Panc1 (cell line): ENCODE results near the gene STK16. TPM values are rescaled to one million over a fixed set of nuclear protein-coding genes. Genes with fewer than 3 reads are reported as not detected.

ENCODE experiments used
- ATAC-seq: fragments of 200-7000 bp; cut with Tn5 transposase; 2 replicates; pipeline ENCODE4 v1.9.1; 2020; ENCODE audit warnings: mild to moderate bottlenecking, moderate library complexity
- BruUV-seq: library from RNA; stranded (reverse); fragments of 400-500 nt; replicated peaks from 2 replicates; lab custom pipeline; 2021; lab: Mats Ljungman, UMichigan
- CTCF ChIA-PET: fragments of 300-600 bp; sonication (Branson Sonifier 250); formaldehyde crosslinking; loops from one replicate; lab custom pipeline; 2022; ENCODE audit warnings: antibody characterized with exemption; lab: Charles Lee
- POLR2A ChIA-PET: fragments of 300-600 bp; sonication (Branson Sonifier 250); formaldehyde crosslinking; loops from one replicate; lab custom pipeline; 2022; ENCODE audit warnings: antibody characterized with exemption; lab: Charles Lee
- DNase-seq: peaks from one replicate; pipeline ENCODE4 v3.0.0-alpha.2; 2010; ENCODE audit warnings: low read depth, low spot score
- H3K27ac ChIP-seq: 2 replicates; pipeline ENCODE4 v1.5.1; 2011; ENCODE audit warnings: mild to moderate bottlenecking, low read length, inconsistent platforms
- H3K27me3 ChIP-seq: fragments of 200-500 bp; sonication (Bioruptor generic); 2 replicates; pipeline ENCODE4 v1.6.0; 2014; ENCODE audit warnings: low read length, inconsistent platforms; ENCODE audit not compliant: control insufficient read depth, insufficient read depth
- H3K36me3 ChIP-seq: fragments of 200-500 bp; sonication (Bioruptor generic); 2 replicates; pipeline ENCODE4 v1.5.1; 2014; ENCODE audit warnings: inconsistent platforms, mild to moderate bottlenecking, low read length, moderate library complexity; ENCODE audit not compliant: control insufficient read depth, insufficient read depth
- H3K4me1 ChIP-seq: 2 replicates; pipeline ENCODE4 v1.5.1; 2011; ENCODE audit warnings: inconsistent platforms, mild to moderate bottlenecking, low read length, moderate library complexity; ENCODE audit not compliant: control insufficient read depth, insufficient read depth
- H3K4me3 ChIP-seq, 2 experiments: 2 replicates each; pipeline ENCODE4 v1.5.1; 2011 to 2012; ENCODE audit warnings: low read depth in 2 of 2, low read length in 2 of 2, mild to moderate bottlenecking in 2 of 2, inconsistent platforms in 1 of 2, moderate library complexity in 1 of 2
- H3K9me3 ChIP-seq: fragments of 200-500 bp; sonication (Bioruptor generic); 2 replicates; pipeline ENCODE4 v1.5.1; 2014; ENCODE audit warnings: low read depth, mild to moderate bottlenecking, inconsistent platforms, low read length, moderate library complexity; ENCODE audit not compliant: control insufficient read depth, insufficient read depth
- POLR2AphosphoS5 ChIP-seq: IDR thresholded peaks from 2 replicates; pipeline ENCODE4 v1.6.1; 2012; ENCODE audit warnings: mild to moderate bottlenecking, low read depth, low read length, moderate library complexity
- SIN3A ChIP-seq: IDR thresholded peaks from 2 replicates; pipeline ENCODE4 v1.6.1; 2012; ENCODE audit warnings: low read depth, mild to moderate bottlenecking, low read length, moderate library complexity, borderline replicate concordance; ENCODE audit not compliant: insufficient read depth
- TCF7L2 ChIP-seq: IDR thresholded peaks from 2 replicates; pipeline ENCODE4 v1.6.1; 2011; ENCODE audit warnings: mild to moderate bottlenecking, low read depth, low read length, inconsistent platforms
- in situ Hi-C: cut with HindIII; loops from 2 replicates; pipeline ENCODE4 v1.10.0; 2016; ENCODE audit warnings: low sequenced_read_pairs, low pct_unique_long_range_greater_than_20kb
- intact Hi-C: fragments of 100-400 bp; cut with micrococcal nuclease; formaldehyde crosslinking; loops from one replicate; pipeline ENCODE4 v1.10.0; 2022; ENCODE audit not compliant: unreplicated experiment
- total RNA-seq: library from RNA; stranded (reverse); gene quantifications from one replicate; pipeline ENCODE4 v1.2.1, GENCODE V29; 2021; ENCODE audit not compliant: unreplicated experiment
- TF ChIP-seq, protein P1 (sequence below): fragments of 450-650 bp; IDR thresholded peaks from 2 replicates; pipeline ENCODE4 v1.5.1; 2017; ENCODE audit warnings: mild to moderate bottlenecking
- TF ChIP-seq, protein P2 (sequence below), 2 experiments: IDR thresholded peaks; 2 replicates each; pipeline ENCODE4 v1.6.1; 2011 to 2012; ENCODE audit warnings: low read depth in 2 of 2, control low read depth in 1 of 2, low read length in 1 of 2, mild to moderate bottlenecking in 1 of 2, moderate library complexity in 1 of 2; ENCODE audit not compliant: insufficient read depth in 1 of 2

Gene STK16
- total RNA-seq, 1 experiment from 2014 or later, result 29.9 TPM

DNA sequence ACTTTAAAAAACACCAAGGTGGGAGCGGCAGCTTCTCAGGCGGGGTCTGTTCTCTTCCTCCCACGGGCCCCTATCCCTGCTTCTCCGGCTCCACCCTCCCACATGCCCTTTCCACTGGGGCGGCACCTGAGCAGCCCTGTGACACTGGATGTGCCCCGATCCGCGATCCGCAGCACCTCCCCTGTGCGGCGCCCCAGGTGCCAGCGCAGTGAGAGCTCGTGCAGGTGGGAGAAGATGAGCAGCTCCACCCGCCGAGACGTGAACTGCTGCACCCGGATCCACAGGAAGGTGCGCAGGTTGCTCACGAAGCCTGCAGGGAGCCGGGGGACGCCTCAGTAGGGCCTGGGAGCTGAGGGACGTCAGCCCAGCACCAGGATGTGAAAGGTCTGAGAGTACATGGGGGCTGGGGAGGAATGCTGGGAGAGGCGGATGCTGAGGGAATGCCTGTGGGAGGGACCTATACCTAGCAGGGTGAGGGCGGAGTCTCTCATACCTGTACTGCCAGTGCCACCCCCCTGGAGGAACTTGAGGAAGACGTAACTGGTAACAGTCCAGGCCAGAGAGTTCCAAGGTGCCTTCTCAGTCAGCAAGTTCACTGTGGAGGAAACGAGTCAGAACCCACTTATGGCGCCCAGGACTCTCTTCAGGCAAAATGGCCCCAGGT, 29.3 kb upstream of the STK16 start:
- BruUV-seq, result no TSS peak
- in situ Hi-C loops, result no loop called here
- POLR2A ChIA-PET, result interaction anchor here (0.7 kb wide), 1 partner anchor 10 kb away, joined by 3 read pairs; no protein-coding TSS in a partner anchor
- CTCF ChIA-PET, result no interaction called here
- H3K27me3 ChIP-seq, result no peaks in the 10 kb centered on the region
- H3K27ac ChIP-seq, result no peak overlapping the region
- 0 out of 2 replicates have a peak, but pooled peaks cover 2% of the 10 kb centered on the region for H3K36me3 ChIP-seq
- DNase-seq, result no peak
- peaks cover 10% of the 10 kb centered on the region for H3K4me1 ChIP-seq
- TF ChIP-seq POLR2AphosphoS5 (no peak), SIN3A (no peak), TCF7L2 (no peak)
- TF ChIP-seq, protein P1, sequence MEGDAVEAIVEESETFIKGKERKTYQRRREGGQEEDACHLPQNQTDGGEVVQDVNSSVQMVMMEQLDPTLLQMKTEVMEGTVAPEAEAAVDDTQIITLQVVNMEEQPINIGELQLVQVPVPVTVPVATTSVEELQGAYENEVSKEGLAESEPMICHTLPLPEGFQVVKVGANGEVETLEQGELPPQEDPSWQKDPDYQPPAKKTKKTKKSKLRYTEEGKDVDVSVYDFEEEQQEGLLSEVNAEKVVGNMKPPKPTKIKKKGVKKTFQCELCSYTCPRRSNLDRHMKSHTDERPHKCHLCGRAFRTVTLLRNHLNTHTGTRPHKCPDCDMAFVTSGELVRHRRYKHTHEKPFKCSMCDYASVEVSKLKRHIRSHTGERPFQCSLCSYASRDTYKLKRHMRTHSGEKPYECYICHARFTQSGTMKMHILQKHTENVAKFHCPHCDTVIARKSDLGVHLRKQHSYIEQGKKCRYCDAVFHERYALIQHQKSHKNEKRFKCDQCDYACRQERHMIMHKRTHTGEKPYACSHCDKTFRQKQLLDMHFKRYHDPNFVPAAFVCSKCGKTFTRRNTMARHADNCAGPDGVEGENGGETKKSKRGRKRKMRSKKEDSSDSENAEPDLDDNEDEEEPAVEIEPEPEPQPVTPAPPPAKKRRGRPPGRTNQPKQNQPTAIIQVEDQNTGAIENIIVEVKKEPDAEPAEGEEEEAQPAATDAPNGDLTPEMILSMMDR, result no peak
- TF ChIP-seq, protein P2, sequence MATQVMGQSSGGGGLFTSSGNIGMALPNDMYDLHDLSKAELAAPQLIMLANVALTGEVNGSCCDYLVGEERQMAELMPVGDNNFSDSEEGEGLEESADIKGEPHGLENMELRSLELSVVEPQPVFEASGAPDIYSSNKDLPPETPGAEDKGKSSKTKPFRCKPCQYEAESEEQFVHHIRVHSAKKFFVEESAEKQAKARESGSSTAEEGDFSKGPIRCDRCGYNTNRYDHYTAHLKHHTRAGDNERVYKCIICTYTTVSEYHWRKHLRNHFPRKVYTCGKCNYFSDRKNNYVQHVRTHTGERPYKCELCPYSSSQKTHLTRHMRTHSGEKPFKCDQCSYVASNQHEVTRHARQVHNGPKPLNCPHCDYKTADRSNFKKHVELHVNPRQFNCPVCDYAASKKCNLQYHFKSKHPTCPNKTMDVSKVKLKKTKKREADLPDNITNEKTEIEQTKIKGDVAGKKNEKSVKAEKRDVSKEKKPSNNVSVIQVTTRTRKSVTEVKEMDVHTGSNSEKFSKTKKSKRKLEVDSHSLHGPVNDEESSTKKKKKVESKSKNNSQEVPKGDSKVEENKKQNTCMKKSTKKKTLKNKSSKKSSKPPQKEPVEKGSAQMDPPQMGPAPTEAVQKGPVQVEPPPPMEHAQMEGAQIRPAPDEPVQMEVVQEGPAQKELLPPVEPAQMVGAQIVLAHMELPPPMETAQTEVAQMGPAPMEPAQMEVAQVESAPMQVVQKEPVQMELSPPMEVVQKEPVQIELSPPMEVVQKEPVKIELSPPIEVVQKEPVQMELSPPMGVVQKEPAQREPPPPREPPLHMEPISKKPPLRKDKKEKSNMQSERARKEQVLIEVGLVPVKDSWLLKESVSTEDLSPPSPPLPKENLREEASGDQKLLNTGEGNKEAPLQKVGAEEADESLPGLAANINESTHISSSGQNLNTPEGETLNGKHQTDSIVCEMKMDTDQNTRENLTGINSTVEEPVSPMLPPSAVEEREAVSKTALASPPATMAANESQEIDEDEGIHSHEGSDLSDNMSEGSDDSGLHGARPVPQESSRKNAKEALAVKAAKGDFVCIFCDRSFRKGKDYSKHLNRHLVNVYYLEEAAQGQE (IDR thresholded peaks at IDR 0.05; ENCODE audit: insufficient read depth in 1 of 2, low read depth in 2 of 2, low read length in 1 of 2), result no peak
- H3K9me3 ChIP-seq, result no peaks in the 10 kb centered on the region
- H3K4me3 ChIP-seq, result no peak overlapping the region
- intact Hi-C loops, result loop anchor here (10.0 kb wide), 1 partner anchor 51 kb away; the partner anchor contains the start of gene NHEJ1
- no peak for ATAC-seq

DNA sequence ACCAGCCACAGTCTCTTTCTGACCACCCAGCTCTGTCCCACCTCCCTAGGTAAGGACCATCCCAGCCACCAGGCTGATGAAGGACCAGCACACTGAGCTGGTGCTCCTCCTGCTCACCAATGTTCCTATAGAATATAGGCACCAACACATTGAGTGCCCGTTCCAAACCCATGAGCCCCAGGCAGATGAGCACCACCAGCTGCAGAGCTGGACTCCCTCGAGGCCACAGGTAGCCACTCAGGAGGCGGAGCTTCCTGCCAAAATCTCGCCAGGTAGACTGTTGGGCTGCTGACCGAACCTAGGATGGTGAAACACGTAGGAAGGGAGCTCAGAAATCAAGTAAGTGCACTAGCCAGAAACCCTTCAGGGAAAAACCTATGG, 28.8 kb upstream of the STK16 start:
- ChIA-PET POLR2A (interaction anchor here (0.6 to 0.7 kb wide), 2 partner anchors 10 to 42 kb away, joined by 3 to 4 read pairs; no protein-coding TSS in a partner anchor), CTCF (no interaction called here)
- intact Hi-C loops, result loop anchor here (10.0 kb wide), 1 partner anchor 52 kb away; the partner anchor contains the start of gene NHEJ1
- no TSS peak for BruUV-seq
- ATAC-seq (no peak), DNase-seq (no peak)
- no peak overlapping the region for H3K27ac ChIP-seq
- no peak for TF ChIP-seq SIN3A
- TF ChIP-seq POLR2AphosphoS5, result no peak
- TF ChIP-seq TCF7L2, result no peak
- TF ChIP-seq, protein P1, result no peak
- TF ChIP-seq, protein P2 (IDR thresholded peaks at IDR 0.05; ENCODE audit: insufficient read depth in 1 of 2, low read depth in 2 of 2, low read length in 1 of 2), result no peak
- 0 out of 2 replicates have a peak, but pooled peaks cover 2% of the 10 kb centered on the region for H3K36me3 ChIP-seq
- no peaks in the 10 kb centered on the region for H3K27me3 ChIP-seq
- in situ Hi-C loops, result no loop called here
- peaks cover 10% of the 10 kb centered on the region for H3K4me1 ChIP-seq
- H3K9me3 ChIP-seq, result no peaks in the 10 kb centered on the region
- no peak overlapping the region for H3K4me3 ChIP-seq
